Measurements from ENCODE around the gene MRTFB.

MRTFB gene

DNA sequence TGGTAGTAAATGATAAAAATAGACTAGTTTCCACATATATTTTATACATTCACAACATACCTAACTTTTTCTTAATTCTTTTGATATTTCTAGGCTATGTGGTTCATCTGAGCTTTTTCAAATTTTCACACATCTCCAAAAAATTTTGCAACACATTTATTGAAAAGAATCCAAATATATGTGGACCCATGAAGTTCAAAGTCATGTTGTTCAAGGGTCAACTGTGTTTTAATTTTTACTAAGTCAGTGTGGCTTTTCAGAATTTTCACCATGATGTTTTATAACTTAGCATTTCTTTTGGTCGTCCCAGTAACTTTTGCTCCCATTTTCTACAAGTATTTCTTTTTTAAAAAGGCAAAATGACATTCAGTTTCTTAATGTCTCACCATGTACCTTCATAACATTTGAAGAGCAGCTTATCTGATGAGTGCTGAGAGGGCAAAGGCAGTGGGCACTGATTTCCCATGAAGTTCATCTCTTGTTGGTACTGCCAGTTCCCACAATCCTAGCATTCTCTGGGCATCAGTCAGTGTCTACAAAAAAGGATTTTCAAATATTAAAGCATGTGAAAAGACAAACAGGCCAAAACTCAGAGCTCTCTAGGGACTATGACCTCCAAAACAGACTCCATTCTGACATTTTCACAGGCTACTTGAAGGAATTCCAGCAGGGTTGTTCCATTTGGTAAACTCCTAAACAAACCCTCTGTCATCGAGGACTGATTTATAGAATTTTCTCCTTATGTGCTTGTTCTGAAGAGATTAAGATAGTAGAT, 80.3 kb downstream of the MRTFB start:
- no peak for DNase-seq (ENCODE audit: low read depth)
- H3K4me3 ChIP-seq (ENCODE audit: control insufficient read depth, low read depth, low read length), result no peak overlapping the region
- TF ChIP-seq, protein P1, sequence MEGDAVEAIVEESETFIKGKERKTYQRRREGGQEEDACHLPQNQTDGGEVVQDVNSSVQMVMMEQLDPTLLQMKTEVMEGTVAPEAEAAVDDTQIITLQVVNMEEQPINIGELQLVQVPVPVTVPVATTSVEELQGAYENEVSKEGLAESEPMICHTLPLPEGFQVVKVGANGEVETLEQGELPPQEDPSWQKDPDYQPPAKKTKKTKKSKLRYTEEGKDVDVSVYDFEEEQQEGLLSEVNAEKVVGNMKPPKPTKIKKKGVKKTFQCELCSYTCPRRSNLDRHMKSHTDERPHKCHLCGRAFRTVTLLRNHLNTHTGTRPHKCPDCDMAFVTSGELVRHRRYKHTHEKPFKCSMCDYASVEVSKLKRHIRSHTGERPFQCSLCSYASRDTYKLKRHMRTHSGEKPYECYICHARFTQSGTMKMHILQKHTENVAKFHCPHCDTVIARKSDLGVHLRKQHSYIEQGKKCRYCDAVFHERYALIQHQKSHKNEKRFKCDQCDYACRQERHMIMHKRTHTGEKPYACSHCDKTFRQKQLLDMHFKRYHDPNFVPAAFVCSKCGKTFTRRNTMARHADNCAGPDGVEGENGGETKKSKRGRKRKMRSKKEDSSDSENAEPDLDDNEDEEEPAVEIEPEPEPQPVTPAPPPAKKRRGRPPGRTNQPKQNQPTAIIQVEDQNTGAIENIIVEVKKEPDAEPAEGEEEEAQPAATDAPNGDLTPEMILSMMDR (IDR thresholded peaks at IDR 0.05; ENCODE audit: control insufficient read depth, insufficient read depth, low read depth, low read length, missing control alignments), result no peak

DNA sequence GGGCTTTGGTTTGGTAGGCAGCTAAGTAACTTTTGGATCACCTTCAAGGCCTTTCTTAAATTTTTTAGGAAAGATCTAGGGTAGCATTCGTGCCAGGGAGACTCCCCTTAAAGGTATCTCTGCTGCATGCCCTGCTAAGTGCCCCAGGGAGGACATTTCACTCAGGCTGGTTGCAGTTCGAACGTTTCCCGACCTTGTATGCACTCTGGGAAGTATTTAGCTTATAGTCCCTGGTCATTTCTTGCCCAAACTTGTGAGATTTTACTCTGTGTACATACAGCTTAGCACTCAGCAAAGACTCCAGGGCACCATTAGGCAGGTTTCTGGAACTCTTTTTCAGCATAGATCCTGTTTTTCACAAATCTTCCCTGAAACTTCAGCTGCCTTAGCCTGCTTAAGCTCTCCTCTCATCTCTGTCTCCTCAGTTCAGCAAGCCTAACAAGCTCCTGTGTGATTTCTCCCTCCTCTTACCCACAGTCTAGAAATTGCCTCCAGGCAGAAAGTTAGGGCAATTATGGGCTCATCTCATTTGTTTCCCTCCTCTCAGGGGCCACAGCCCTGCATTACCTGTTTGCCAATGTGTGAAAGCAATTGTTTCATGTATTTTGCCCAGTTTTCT, 84.6 kb downstream of the MRTFB start:
- no peak overlapping the region for H3K4me3 ChIP-seq (ENCODE audit: control insufficient read depth, low read depth, low read length)
- no peak for DNase-seq (ENCODE audit: low read depth)
- TF ChIP-seq, protein P1 (IDR thresholded peaks at IDR 0.05; ENCODE audit: control insufficient read depth, insufficient read depth, low read depth, low read length, missing control alignments), result no peak

DNA sequence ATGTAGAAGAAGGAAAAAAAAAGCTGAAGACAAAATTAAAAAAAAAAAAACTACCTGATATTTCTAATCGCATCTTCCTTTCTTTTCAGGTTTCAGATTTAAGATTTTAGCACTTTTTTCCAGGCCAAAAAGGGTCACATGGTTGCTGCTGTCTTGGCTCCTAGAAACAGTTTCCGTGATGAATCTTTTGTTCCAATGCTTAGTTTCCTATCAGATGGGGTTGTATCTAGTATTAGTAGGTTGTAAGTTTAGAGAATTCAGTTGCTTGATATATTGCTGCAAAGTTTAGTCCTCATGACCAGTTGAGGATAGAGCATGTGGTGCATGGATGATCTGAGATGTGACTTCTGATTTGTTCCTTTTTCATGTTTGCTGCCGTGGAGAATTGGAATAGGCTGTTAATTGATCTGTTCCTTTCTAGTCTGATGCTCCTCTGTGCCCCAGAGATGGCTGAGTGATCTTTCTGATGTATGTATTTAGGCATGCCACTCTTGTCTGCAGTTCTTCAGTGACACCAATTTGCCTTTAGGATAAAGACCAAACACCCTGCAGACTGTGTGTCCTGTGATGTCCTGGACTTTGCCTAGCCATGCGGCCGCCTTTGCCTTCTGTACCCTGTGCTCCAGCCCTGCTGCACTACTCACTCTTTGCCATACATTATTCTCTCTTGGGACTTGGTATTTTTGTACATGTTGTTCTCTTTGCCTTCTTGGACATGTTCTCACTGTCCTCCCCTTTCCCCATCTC, 94.0 kb downstream of the MRTFB start:
- H3K4me3 ChIP-seq (ENCODE audit: control insufficient read depth, low read depth, low read length), result no peak overlapping the region
- TF ChIP-seq, protein P1 (IDR thresholded peaks at IDR 0.05; ENCODE audit: control insufficient read depth, insufficient read depth, low read depth, low read length, missing control alignments), result no peak
- DNase-seq (ENCODE audit: low read depth), result no peak

GRCh38 chr16:14168146-14168545, 97.0 kb downstream of the MRTFB start:
- TF ChIP-seq, protein P1 (IDR thresholded peaks at IDR 0.05; ENCODE audit: control insufficient read depth, insufficient read depth, low read depth, low read length, missing control alignments), result no peak
- no peak for DNase-seq (ENCODE audit: low read depth)
- H3K4me3 ChIP-seq (ENCODE audit: control insufficient read depth, low read depth, low read length), result no peak overlapping the region

- no peak overlapping the region for H3K4me3 ChIP-seq (ENCODE audit: control insufficient read depth, low read depth, low read length)
- TF ChIP-seq, protein P1 (IDR thresholded peaks at IDR 0.05; ENCODE audit: control insufficient read depth, insufficient read depth, low read depth, low read length, missing control alignments), result no peak
- peak; percentile 47 for DNase-seq (ENCODE audit: low read depth)
Observed at GRCh38 chr16:14172200-14172809, 101.2 kb downstream of the MRTFB start.

GRCh38 chr16:14175086-14175485, 104.0 kb downstream of the MRTFB start:
- no peak for DNase-seq (ENCODE audit: low read depth)
- TF ChIP-seq, protein P1 (IDR thresholded peaks at IDR 0.05; ENCODE audit: control insufficient read depth, insufficient read depth, low read depth, low read length, missing control alignments), result no peak
- H3K4me3 ChIP-seq (ENCODE audit: control insufficient read depth, low read depth, low read length), result no peak overlapping the region
